Thyroid gland (tissue), 4 donors: ENCODE data around the gene ANKRD11. TPM values are rescaled to one million over a fixed set of nuclear protein-coding genes. Genes with fewer than 3 reads are reported as not detected.
A peak's percentile ranks its signal among the peaks of the same experiment; 100 is the strongest.

ENCODE experiments used
- DNase-seq, 2 donors: peaks; one replicate each; pipeline ENCODE4 v3.0.0-alpha.2; 2019
- H3K27ac ChIP-seq, 3 donors: fragments of 200-600 bp; sonication (generic); 1 replicate in 2 of 3; 2 replicates in 1 of 3; pipeline ENCODE4 v1.5.1; 2016 to 2019; ENCODE audit warnings: mild to moderate bottlenecking in 1 of 3, moderate library complexity in 1 of 3
- H3K27me3 ChIP-seq: fragments of 200-600 bp; sonication (generic); one replicate; pipeline ENCODE4 v1.5.1; 2019
- H3K36me3 ChIP-seq, 2 donors: fragments of 200-600 bp; sonication (generic); one replicate each; pipeline ENCODE4 v1.5.1; 2016 to 2019
- H3K4me1 ChIP-seq, 2 donors: fragments of 200-600 bp; sonication (generic); one replicate each; pipeline ENCODE4 v1.5.1; 2017 to 2019
- H3K4me3 ChIP-seq, 3 donors: fragments of 200-600 bp; sonication (generic); replicated peaks in 1 of 3; 1 replicate in 2 of 3; 2 replicates in 1 of 3; pipeline ENCODE4 v1.5.1; 2016; ENCODE audit warnings: mild to moderate bottlenecking in 1 of 3
- H3K9me3 ChIP-seq: fragments of 200-600 bp; sonication (generic); one replicate; pipeline ENCODE4 v1.5.1; 2017
- CTCF ChIP-seq, 6 experiments: fragments of 200-600 bp in 3 of 6; fragments of 450-650 bp in 3 of 6; sonication (generic) in 3 of 6; IDR thresholded peaks; one replicate each; pipeline ENCODE4 v1.5.1; 2016 to 2019; ENCODE audit warnings: antibody characterized with exemption in 6 of 6, mild to moderate bottlenecking in 2 of 6, inconsistent platforms in 1 of 6, moderate library complexity in 1 of 6
- POLR2A ChIP-seq, 2 donors: fragments of 450-650 bp; IDR thresholded peaks; one replicate each; pipeline ENCODE4 v1.6.1; 2017; ENCODE audit warnings: antibody characterized with exemption in 2 of 2, mild to moderate bottlenecking in 2 of 2, moderate library complexity in 1 of 2
- WGBS, 2 donors: methylation state at CpG; one replicate each; pipeline ENCODE4 v1.1.5; 2017; 5-methylcytosine and 5-hydroxymethylcytosine counted together
- intact Hi-C: fragments of 100-400 bp; cut with DNase I; formaldehyde crosslinking; loops from one replicate; pipeline ENCODE4 v1.15.1; 2023
- total RNA-seq, 4 donors: library from RNA; depleted of rRNA; stranded (reverse); fragments of >200 nt; gene quantifications; one replicate each; pipeline ENCODE4 v1.2.3, GENCODE V29; 2016

The ANKRD11 gene
- total RNA-seq, 4 donors from 2014 or later = 62.1 to 90.4 (median 75.0) TPM

- no peak overlapping the region for H3K4me3 ChIP-seq
- DNase-seq = no peak
- H3K27ac ChIP-seq = no peak overlapping the region
- no peaks in the 10 kb centered on the region for H3K36me3 ChIP-seq
- intact Hi-C loops = no loop called here
- no peaks in the 10 kb centered on the region for H3K9me3 ChIP-seq
- TF ChIP-seq POLR2A (IDR thresholded peaks at IDR 0.05) (no peak), CTCF (IDR thresholded peaks at IDR 0.05) (no peak)
- 63 to 75% methylated on average over 12 to 14 of the region's 14 CpGs for WGBS, 2 donors
- no peaks in the 10 kb centered on the region for H3K27me3 ChIP-seq
- peaks cover 32 to 51% of the 10 kb centered on the region in 2 donors for H3K4me1 ChIP-seq
Measured at GRCh38 chr16:89381788-89382187, 108.6 kb downstream of the ANKRD11 start.

GRCh38 chr16:89380681-89381080, 109.7 kb downstream of the ANKRD11 start:
- Histone ChIP-seq H3K9me3 (no peaks in the 10 kb centered on the region), H3K4me3 (no peak overlapping the region), H3K27ac (no peak overlapping the region), H3K27me3 (no peaks in the 10 kb centered on the region), H3K4me1 (peaks cover 32 to 44% of the 10 kb centered on the region in 2 donors), H3K36me3 (no peaks in the 10 kb centered on the region)
- no peak for DNase-seq
- TF ChIP-seq POLR2A (IDR thresholded peaks at IDR 0.05) = no peak
- TF ChIP-seq CTCF (IDR thresholded peaks at IDR 0.05) = no peak
- 85 to 87% methylated on average over 15 of the region's 15 CpGs for WGBS, 2 donors
- intact Hi-C loops = no loop called here

GRCh38 chr16:89378947-89379771, 111.2 kb downstream of the ANKRD11 start:
- peaks cover 32 to 48% of the 10 kb centered on the region in 2 donors for H3K4me1 ChIP-seq
- intact Hi-C loops = no loop called here
- H3K27ac ChIP-seq = peak overlapping the region; percentile 25 to 60 (median 57)
- H3K27me3 ChIP-seq = no peaks in the 10 kb centered on the region
- no peak overlapping the region for H3K4me3 ChIP-seq
- peak; percentile 92 to 93 for DNase-seq
- TF ChIP-seq CTCF (IDR thresholded peaks at IDR 0.05) (peak in 3 of 6 experiments; percentile 47 to 56 (median 50)), POLR2A (IDR thresholded peaks at IDR 0.05) (no peak)
- H3K9me3 ChIP-seq = no peaks in the 10 kb centered on the region
- no peaks in the 10 kb centered on the region for H3K36me3 ChIP-seq
- WGBS, 2 donors = 24 to 27% methylated on average over 23 to 29 of the region's 29 CpGs

- intact Hi-C loops = no loop called here
- H3K4me1 ChIP-seq = peaks cover 19 to 33% of the 10 kb centered on the region in 2 donors
- TF ChIP-seq POLR2A (IDR thresholded peaks at IDR 0.05) = no peak
- TF ChIP-seq CTCF (IDR thresholded peaks at IDR 0.05) = no peak
- no peaks in the 10 kb centered on the region for H3K36me3 ChIP-seq
- H3K9me3 ChIP-seq = no peaks in the 10 kb centered on the region
- no peak for DNase-seq
- H3K4me3 ChIP-seq = no peak overlapping the region
- H3K27ac ChIP-seq = no peak overlapping the region
- 88 to 93% methylated on average over 8 of the region's 8 CpGs for WGBS, 2 donors
- no peaks in the 10 kb centered on the region for H3K27me3 ChIP-seq
Measured at GRCh38 chr16:89377453-89377848, 112.9 kb downstream of the ANKRD11 start.

- H3K9me3 ChIP-seq = no peaks in the 10 kb centered on the region
- H3K36me3 ChIP-seq = no peaks in the 10 kb centered on the region
- H3K27ac ChIP-seq = no peak overlapping the region
- WGBS, 2 donors = 90% methylated on average over 8 of the region's 8 CpGs
- no peak overlapping the region for H3K4me3 ChIP-seq
- no peaks in the 10 kb centered on the region for H3K27me3 ChIP-seq
- intact Hi-C loops = no loop called here
- peaks cover 19 to 31% of the 10 kb centered on the region in 2 donors for H3K4me1 ChIP-seq
- TF ChIP-seq CTCF (IDR thresholded peaks at IDR 0.05) (no peak), POLR2A (IDR thresholded peaks at IDR 0.05) (no peak)
- DNase-seq = no peak
Measured at GRCh38 chr16:89376812-89377452, 113.4 kb downstream of the ANKRD11 start.
